GM12878 (cell line): Measurements from ENCODE around the gene MAMDC2.

ENCODE experiments used
- CREM ChIP-seq: IDR thresholded peaks from 2 replicates; pipeline ENCODE4 v1.6.1; 2014; ENCODE audit warnings: antibody characterized with exemption, low read depth
- TF ChIP-seq, protein P1 (sequence below): IDR thresholded peaks from 2 replicates; pipeline ENCODE4 v1.6.1; 2012; ENCODE audit warnings: low read depth, low read length, improper control_type of control experiment

DNA sequence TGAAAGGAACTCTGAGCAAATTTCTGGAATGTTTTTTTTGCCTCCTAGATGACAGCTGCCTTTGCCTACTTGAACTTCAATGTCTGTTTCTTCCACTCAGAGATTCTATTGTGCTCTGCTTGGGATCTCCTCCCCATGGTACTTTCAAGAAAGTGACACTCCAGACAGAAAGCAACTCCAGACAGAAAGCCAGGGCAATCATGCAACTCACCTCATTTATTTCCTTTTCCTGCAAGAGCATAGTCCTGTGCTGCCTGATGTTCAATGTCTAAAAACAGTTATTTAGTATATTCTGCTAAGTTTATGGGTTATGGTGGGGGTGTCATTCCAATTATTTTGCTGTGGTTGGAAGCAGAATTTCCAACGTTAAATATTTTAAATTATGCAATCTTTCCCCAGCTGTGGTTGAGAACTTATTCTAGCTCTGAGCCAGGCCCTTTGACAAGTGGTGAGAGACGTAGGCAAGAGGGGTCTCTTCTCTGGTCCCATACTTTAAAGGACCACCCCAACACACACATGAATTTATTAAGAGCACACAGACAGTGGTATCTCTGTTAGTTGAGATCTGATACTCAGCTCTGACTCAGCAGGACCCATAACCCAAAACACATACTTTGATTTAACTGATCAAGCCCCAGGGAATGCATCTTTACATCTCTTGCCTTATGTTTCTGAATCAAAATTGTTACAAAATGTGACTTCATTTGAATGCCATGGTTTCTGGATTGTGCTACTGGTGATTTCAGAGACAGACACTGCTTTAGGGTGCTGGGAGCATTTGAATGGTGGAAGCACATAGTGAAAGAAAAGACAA is 39.5 kb upstream of the MAMDC2 start:
- no peak for TF ChIP-seq CREM
- TF ChIP-seq, protein P1, sequence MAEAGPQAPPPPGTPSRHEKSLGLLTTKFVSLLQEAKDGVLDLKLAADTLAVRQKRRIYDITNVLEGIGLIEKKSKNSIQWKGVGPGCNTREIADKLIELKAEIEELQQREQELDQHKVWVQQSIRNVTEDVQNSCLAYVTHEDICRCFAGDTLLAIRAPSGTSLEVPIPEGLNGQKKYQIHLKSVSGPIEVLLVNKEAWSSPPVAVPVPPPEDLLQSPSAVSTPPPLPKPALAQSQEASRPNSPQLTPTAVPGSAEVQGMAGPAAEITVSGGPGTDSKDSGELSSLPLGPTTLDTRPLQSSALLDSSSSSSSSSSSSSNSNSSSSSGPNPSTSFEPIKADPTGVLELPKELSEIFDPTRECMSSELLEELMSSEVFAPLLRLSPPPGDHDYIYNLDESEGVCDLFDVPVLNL, result no peak
